Uterus (tissue), 2 donors: ENCODE data around the gene UPB1.

Experiments
- CTCF ChIP-seq, 4 experiments: fragments of 200-600 bp in 2 of 4; fragments of 450-650 bp in 2 of 4; sonication (generic) in 2 of 4; IDR thresholded peaks; one replicate each; pipeline ENCODE4 v1.5.1; 2016 to 2019; ENCODE audit warnings: antibody characterized with exemption in 4 of 4, mild to moderate bottlenecking in 2 of 4, moderate library complexity in 1 of 4
- POLR2A ChIP-seq, 2 donors: fragments of 450-650 bp; IDR thresholded peaks; one replicate each; pipeline ENCODE4 v1.6.1; 2016; ENCODE audit warnings: antibody characterized with exemption in 2 of 2, mild to moderate bottlenecking in 1 of 2, moderate library complexity in 1 of 2

- no peak for TF ChIP-seq POLR2A (IDR thresholded peaks at IDR 0.05)
- no peak for TF ChIP-seq CTCF (IDR thresholded peaks at IDR 0.05)
These were observed 29.2 kb upstream of the UPB1 start for GRCh38 chr22:24465975-24466374.
